Activated naive CD4-positive, alpha-beta T cell (primary cell): ENCODE measurements around the gene GNB1L.

Source experiments
- DNase-seq, 4 experiments: peaks; one replicate each; lab custom pipeline; 2025; lab: John Stamatoyannopoulos, UW

The GNB1L gene

GRCh38 chr22:19808873-19809478, 45.7 kb downstream of the GNB1L start:
- DNase-seq, result no peak

- no peak for DNase-seq
Observed at GRCh38 chr22:19807914-19808872, 46.5 kb downstream of the GNB1L start.

- no peak for DNase-seq
Observed at GRCh38 chr22:19807161-19807913, 47.3 kb downstream of the GNB1L start.

GRCh38 chr22:19806213-19807160, 48.2 kb downstream of the GNB1L start:
- DNase-seq, result no peak

- DNase-seq, result no peak
Observed at GRCh38 chr22:19805821-19806212, 48.9 kb downstream of the GNB1L start.

- DNase-seq, result no peak
Observed at GRCh38 chr22:19803736-19804267, 50.9 kb downstream of the GNB1L start.

GRCh38 chr22:19802894-19803735, 51.6 kb downstream of the GNB1L start:
- no peak for DNase-seq

GRCh38 chr22:19802001-19802893, 52.4 kb downstream of the GNB1L start:
- no peak for DNase-seq

- DNase-seq, result no peak
Observed at GRCh38 chr22:19801340-19802000, 53.2 kb downstream of the GNB1L start.

GRCh38 chr22:19800761-19801244, 53.9 kb downstream of the GNB1L start:
- DNase-seq, result no peak

- no peak for DNase-seq
Observed at GRCh38 chr22:19800306-19800705, 54.4 kb downstream of the GNB1L start.

- no peak for DNase-seq
Observed at GRCh38 chr22:19799322-19800190, 55.1 kb downstream of the GNB1L start.

GRCh38 chr22:19798891-19799293, 55.8 kb downstream of the GNB1L start:
- no peak for DNase-seq

GRCh38 chr22:19798003-19798665, 56.5 kb downstream of the GNB1L start:
- no peak for DNase-seq

GRCh38 chr22:19797086-19798002, 57.3 kb downstream of the GNB1L start:
- DNase-seq, result no peak

- DNase-seq, result no peak
Observed at GRCh38 chr22:19796160-19796559, 58.5 kb downstream of the GNB1L start.
